ENCODE measurements around the gene SGSM2. TPM values are rescaled to one million over a fixed set of nuclear protein-coding genes. Genes with fewer than 3 reads are reported as not detected.
A peak's percentile ranks its signal among the peaks of the same experiment; 100 is the strongest.

The SGSM2 gene
- polyA plus RNA-seq, 1 donor from 2014 or later = 222 TPM

- no peaks in the 10 kb centered on the region for H3K27me3 ChIP-seq (ENCODE audit: insufficient read depth, low read depth, low read length)
- no peak overlapping the region for H3K27ac ChIP-seq (ENCODE audit: low read length)
- H3K4me3 ChIP-seq (ENCODE audit: low read length) = no peak overlapping the region
- no peak overlapping the region for H3K4me2 ChIP-seq (ENCODE audit: low read length)
- H3K9me3 ChIP-seq (ENCODE audit: low read length) = no peaks in the 10 kb centered on the region
- H4K20me1 ChIP-seq (ENCODE audit: insufficient read depth) = no peaks in the 10 kb centered on the region
- H3F3A ChIP-seq (ENCODE audit: insufficient read depth, low read length, poor library complexity, severe bottlenecking) = no peaks in the 10 kb centered on the region
- H3K36me3 ChIP-seq (ENCODE audit: insufficient read depth, low read length) = no peaks in the 10 kb centered on the region
- no peak overlapping the region for H3K9ac ChIP-seq (ENCODE audit: low read length)
- no peaks in the 10 kb centered on the region for H3K9me2 ChIP-seq (ENCODE audit: insufficient read depth, low read length)
- H3K79me2 ChIP-seq (replicated peaks; ENCODE audit: insufficient read depth, low read length) = no peaks in the 10 kb centered on the region
- no peak for TF ChIP-seq EZH2 (IDR thresholded peaks at IDR 0.05; ENCODE audit: borderline replicate concordance, insufficient read depth, low read length, poor library complexity, severe bottlenecking)
- TF ChIP-seq, protein P1, sequence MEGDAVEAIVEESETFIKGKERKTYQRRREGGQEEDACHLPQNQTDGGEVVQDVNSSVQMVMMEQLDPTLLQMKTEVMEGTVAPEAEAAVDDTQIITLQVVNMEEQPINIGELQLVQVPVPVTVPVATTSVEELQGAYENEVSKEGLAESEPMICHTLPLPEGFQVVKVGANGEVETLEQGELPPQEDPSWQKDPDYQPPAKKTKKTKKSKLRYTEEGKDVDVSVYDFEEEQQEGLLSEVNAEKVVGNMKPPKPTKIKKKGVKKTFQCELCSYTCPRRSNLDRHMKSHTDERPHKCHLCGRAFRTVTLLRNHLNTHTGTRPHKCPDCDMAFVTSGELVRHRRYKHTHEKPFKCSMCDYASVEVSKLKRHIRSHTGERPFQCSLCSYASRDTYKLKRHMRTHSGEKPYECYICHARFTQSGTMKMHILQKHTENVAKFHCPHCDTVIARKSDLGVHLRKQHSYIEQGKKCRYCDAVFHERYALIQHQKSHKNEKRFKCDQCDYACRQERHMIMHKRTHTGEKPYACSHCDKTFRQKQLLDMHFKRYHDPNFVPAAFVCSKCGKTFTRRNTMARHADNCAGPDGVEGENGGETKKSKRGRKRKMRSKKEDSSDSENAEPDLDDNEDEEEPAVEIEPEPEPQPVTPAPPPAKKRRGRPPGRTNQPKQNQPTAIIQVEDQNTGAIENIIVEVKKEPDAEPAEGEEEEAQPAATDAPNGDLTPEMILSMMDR (IDR thresholded peaks at IDR 0.05; ENCODE audit: poor library complexity, severe bottlenecking) = no peak
- TF ChIP-seq EP300 (conservative IDR thresholded peaks at IDR 0.05; ENCODE audit: poor library complexity, severe bottlenecking) = no peak
- TF ChIP-seq POLR2AphosphoS5 (IDR thresholded peaks at IDR 0.05) = no peak
- TF ChIP-seq SMC3 (conservative IDR thresholded peaks at IDR 0.05; ENCODE audit: poor library complexity) = no peak
- no peak for TF ChIP-seq MXI1 (conservative IDR thresholded peaks at IDR 0.05; ENCODE audit: poor library complexity, severe bottlenecking)
- no peak for TF ChIP-seq RAD21 (conservative IDR thresholded peaks at IDR 0.05)
- no peak for TF ChIP-seq TAF1 (IDR thresholded peaks at IDR 0.05; ENCODE audit: low read depth)
- TF ChIP-seq, protein P2, sequence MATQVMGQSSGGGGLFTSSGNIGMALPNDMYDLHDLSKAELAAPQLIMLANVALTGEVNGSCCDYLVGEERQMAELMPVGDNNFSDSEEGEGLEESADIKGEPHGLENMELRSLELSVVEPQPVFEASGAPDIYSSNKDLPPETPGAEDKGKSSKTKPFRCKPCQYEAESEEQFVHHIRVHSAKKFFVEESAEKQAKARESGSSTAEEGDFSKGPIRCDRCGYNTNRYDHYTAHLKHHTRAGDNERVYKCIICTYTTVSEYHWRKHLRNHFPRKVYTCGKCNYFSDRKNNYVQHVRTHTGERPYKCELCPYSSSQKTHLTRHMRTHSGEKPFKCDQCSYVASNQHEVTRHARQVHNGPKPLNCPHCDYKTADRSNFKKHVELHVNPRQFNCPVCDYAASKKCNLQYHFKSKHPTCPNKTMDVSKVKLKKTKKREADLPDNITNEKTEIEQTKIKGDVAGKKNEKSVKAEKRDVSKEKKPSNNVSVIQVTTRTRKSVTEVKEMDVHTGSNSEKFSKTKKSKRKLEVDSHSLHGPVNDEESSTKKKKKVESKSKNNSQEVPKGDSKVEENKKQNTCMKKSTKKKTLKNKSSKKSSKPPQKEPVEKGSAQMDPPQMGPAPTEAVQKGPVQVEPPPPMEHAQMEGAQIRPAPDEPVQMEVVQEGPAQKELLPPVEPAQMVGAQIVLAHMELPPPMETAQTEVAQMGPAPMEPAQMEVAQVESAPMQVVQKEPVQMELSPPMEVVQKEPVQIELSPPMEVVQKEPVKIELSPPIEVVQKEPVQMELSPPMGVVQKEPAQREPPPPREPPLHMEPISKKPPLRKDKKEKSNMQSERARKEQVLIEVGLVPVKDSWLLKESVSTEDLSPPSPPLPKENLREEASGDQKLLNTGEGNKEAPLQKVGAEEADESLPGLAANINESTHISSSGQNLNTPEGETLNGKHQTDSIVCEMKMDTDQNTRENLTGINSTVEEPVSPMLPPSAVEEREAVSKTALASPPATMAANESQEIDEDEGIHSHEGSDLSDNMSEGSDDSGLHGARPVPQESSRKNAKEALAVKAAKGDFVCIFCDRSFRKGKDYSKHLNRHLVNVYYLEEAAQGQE (IDR thresholded peaks at IDR 0.05; ENCODE audit: borderline replicate concordance) = no peak
- H2AFZ ChIP-seq (ENCODE audit: low read depth, low read length) = no peak overlapping the region
These were observed 9.2 kb downstream of the SGSM2 start for GRCh38 chr17:2346475-2346874.

GRCh38 chr17:2347805-2348685, 10.7 kb downstream of the SGSM2 start:
- Histone ChIP-seq H3K9ac (ENCODE audit: low read length) (peak overlapping the region; percentile 68), H3K9me3 (ENCODE audit: low read length) (no peaks in the 10 kb centered on the region), H4K20me1 (ENCODE audit: insufficient read depth) (no peaks in the 10 kb centered on the region), H2AFZ (ENCODE audit: low read depth, low read length) (peak overlapping the region; percentile 17), H3K36me3 (ENCODE audit: insufficient read depth, low read length) (no peaks in the 10 kb centered on the region), H3K27ac (ENCODE audit: low read length) (peak overlapping the region; percentile 97), H3K4me3 (ENCODE audit: low read length) (peak overlapping the region; percentile 59), H3K79me2 (replicated peaks; ENCODE audit: insufficient read depth, low read length) (no peaks in the 10 kb centered on the region), H3K27me3 (ENCODE audit: insufficient read depth, low read depth, low read length) (no peaks in the 10 kb centered on the region), H3F3A (ENCODE audit: insufficient read depth, low read length, poor library complexity, severe bottlenecking) (no peaks in the 10 kb centered on the region), H3K4me2 (ENCODE audit: low read length) (peak overlapping the region; percentile 62), H3K9me2 (ENCODE audit: insufficient read depth, low read length) (no peaks in the 10 kb centered on the region)
- TF ChIP-seq SMC3 (conservative IDR thresholded peaks at IDR 0.05; ENCODE audit: poor library complexity) = no peak
- peak; percentile 41 for TF ChIP-seq MXI1 (conservative IDR thresholded peaks at IDR 0.05; ENCODE audit: poor library complexity, severe bottlenecking)
- peak; percentile 72 for TF ChIP-seq POLR2AphosphoS5 (IDR thresholded peaks at IDR 0.05)
- no peak for TF ChIP-seq EZH2 (IDR thresholded peaks at IDR 0.05; ENCODE audit: borderline replicate concordance, insufficient read depth, low read length, poor library complexity, severe bottlenecking)
- peak; percentile 79 for TF ChIP-seq EP300 (conservative IDR thresholded peaks at IDR 0.05; ENCODE audit: poor library complexity, severe bottlenecking)
- TF ChIP-seq, protein P1 (IDR thresholded peaks at IDR 0.05; ENCODE audit: poor library complexity, severe bottlenecking) = no peak
- TF ChIP-seq, protein P2 (IDR thresholded peaks at IDR 0.05; ENCODE audit: borderline replicate concordance) = peak; percentile 100
- no peak for TF ChIP-seq RAD21 (conservative IDR thresholded peaks at IDR 0.05)
- TF ChIP-seq TAF1 (IDR thresholded peaks at IDR 0.05; ENCODE audit: low read depth) = peak; percentile 85
